ENCODE results near the gene DCTN3. TPM values are rescaled to one million over a fixed set of nuclear protein-coding genes. Genes with fewer than 3 reads are reported as not detected.

Gene DCTN3
- total and polyA plus RNA-seq, 4 donors: 39.8 to 86.3 (median 70.3) TPM

- no peak for TF ChIP-seq CTCF (IDR thresholded peaks at IDR 0.05; ENCODE audit: control extremely low read depth, extremely low read depth)
- Histone ChIP-seq H3K36me3 (ENCODE audit: control insufficient read depth in 4 of 4, insufficient read depth in 4 of 4, low read length in 4 of 4) (no peaks in the 10 kb centered on the region), H3K4me3 (no peak overlapping the region), H3K4me1 (ENCODE audit: control insufficient read depth in 5 of 5, insufficient read depth in 5 of 5, low read length in 5 of 5) (peaks cover 0 to 85% (median 30%) of the 10 kb centered on the region in 5 donors), H3K9ac (ENCODE audit: insufficient read depth in 1 of 2, low read length in 2 of 2) (peak overlapping the region in 1 of 2 donors; percentile 44), H3K27me3 (ENCODE audit: control insufficient read depth in 3 of 3, insufficient read depth in 3 of 3, low read length in 2 of 3) (peaks cover 0 to 52% (median 5%) of the 10 kb centered on the region in 3 donors), H3K9me3 (ENCODE audit: control insufficient read depth in 4 of 4, insufficient read depth in 3 of 4, low read length in 3 of 4) (peaks cover 0 to 2% (median 0%) of the 10 kb centered on the region in 4 donors), H3K27ac (ENCODE audit: low read depth in 1 of 2, low read length in 1 of 2) (no peak overlapping the region)
- ATAC-seq (ENCODE audit: insufficient read depth, low FRiP score) (no peak), DNase-seq (peak; percentile 86 to 97 (median 95))
- 7 to 9% methylated on average over 17 of the region's 17 CpGs for WGBS, 2 donors
These were observed 41.0 kb downstream of the DCTN3 start for GRCh38 chr9:34579104-34579807.

- Histone ChIP-seq H3K36me3 (ENCODE audit: control insufficient read depth in 4 of 4, insufficient read depth in 4 of 4, low read length in 4 of 4) (no peaks in the 10 kb centered on the region), H3K9me3 (ENCODE audit: control insufficient read depth in 4 of 4, insufficient read depth in 3 of 4, low read length in 3 of 4) (peaks cover 0 to 2% (median 0%) of the 10 kb centered on the region in 4 donors), H3K4me1 (ENCODE audit: control insufficient read depth in 5 of 5, insufficient read depth in 5 of 5, low read length in 5 of 5) (peaks cover 0 to 83% (median 32%) of the 10 kb centered on the region in 5 donors), H3K27me3 (ENCODE audit: control insufficient read depth in 3 of 3, insufficient read depth in 3 of 3, low read length in 2 of 3) (peaks cover 2 to 48% (median 5%) of the 10 kb centered on the region in 3 donors), H3K27ac (ENCODE audit: low read depth in 1 of 2, low read length in 1 of 2) (no peak overlapping the region), H3K9ac (ENCODE audit: insufficient read depth in 1 of 2, low read length in 2 of 2) (peak overlapping the region in 1 of 2 donors; percentile 29), H3K4me3 (no peak overlapping the region)
- WGBS, 2 donors: 10 to 12% methylated on average over 23 to 28 of the region's 28 CpGs
- no peak for TF ChIP-seq CTCF (IDR thresholded peaks at IDR 0.05; ENCODE audit: control extremely low read depth, extremely low read depth)
- peak; percentile 78 to 86 (median 83) for DNase-seq
- ATAC-seq (ENCODE audit: insufficient read depth, low FRiP score): no peak
These were observed 41.8 kb downstream of the DCTN3 start for GRCh38 chr9:34578241-34579103.

GRCh38 chr9:34577400-34578240 lies 42.7 kb downstream of the DCTN3 start:
- DNase-seq: peak; percentile 94 to 97 (median 95)
- no peak overlapping the region for H3K4me3 ChIP-seq
- peaks cover 2 to 44% (median 5%) of the 10 kb centered on the region in 3 donors for H3K27me3 ChIP-seq (ENCODE audit: control insufficient read depth in 3 of 3, insufficient read depth in 3 of 3, low read length in 2 of 3)
- H3K9ac ChIP-seq (ENCODE audit: insufficient read depth in 1 of 2, low read length in 2 of 2): no peak overlapping the region
- 2 to 3% methylated on average over 27 to 62 of the region's 62 CpGs for WGBS, 2 donors
- H3K36me3 ChIP-seq (ENCODE audit: control insufficient read depth in 4 of 4, insufficient read depth in 4 of 4, low read length in 4 of 4): peaks cover 0 to 6% (median 0%) of the 10 kb centered on the region in 4 donors
- H3K9me3 ChIP-seq (ENCODE audit: control insufficient read depth in 4 of 4, insufficient read depth in 3 of 4, low read length in 3 of 4): peaks cover 0 to 2% (median 0%) of the 10 kb centered on the region in 4 donors
- peaks cover 0 to 84% (median 32%) of the 10 kb centered on the region in 5 donors for H3K4me1 ChIP-seq (ENCODE audit: control insufficient read depth in 5 of 5, insufficient read depth in 5 of 5, low read length in 5 of 5)
- no peak for ATAC-seq (ENCODE audit: insufficient read depth, low FRiP score)
- no peak overlapping the region for H3K27ac ChIP-seq (ENCODE audit: low read depth in 1 of 2, low read length in 1 of 2)
- TF ChIP-seq CTCF (IDR thresholded peaks at IDR 0.05; ENCODE audit: control extremely low read depth, extremely low read depth): no peak

Measured in lung (tissue), 12 donors.